ENCODE measurements around the gene SYNE2.
"Not testable (repeated sequence)": the region's sequence is repeated elsewhere in the genome, so short reads cannot be mapped to it uniquely, and the experiment has no call there.

Gene SYNE2

GRCh38 chr14:64196814-64197411, 344.1 kb downstream of the SYNE2 start:
- no peak for DNase-seq (ENCODE audit: low spot score)

GRCh38 chr14:64197996-64198395, 345.2 kb downstream of the SYNE2 start:
- DNase-seq (ENCODE audit: low spot score): no peak

GRCh38 chr14:64198486-64198885, 345.7 kb downstream of the SYNE2 start:
- DNase-seq (ENCODE audit: low spot score): no peak

GRCh38 chr14:64200170-64200569, 347.4 kb downstream of the SYNE2 start:
- DNase-seq (ENCODE audit: low spot score): no peak

GRCh38 chr14:64201296-64201695, 348.5 kb downstream of the SYNE2 start:
- DNase-seq (ENCODE audit: low spot score): no peak

GRCh38 chr14:64201921-64202545, 349.2 kb downstream of the SYNE2 start:
- DNase-seq (ENCODE audit: low spot score): no peak

GRCh38 chr14:64202716-64203115, 349.9 kb downstream of the SYNE2 start:
- no peak for DNase-seq (ENCODE audit: low spot score)

- no peak for DNase-seq (ENCODE audit: low spot score)
Measured at GRCh38 chr14:64203366-64204006, 350.7 kb downstream of the SYNE2 start.

GRCh38 chr14:64208261-64208660, 355.5 kb downstream of the SYNE2 start:
- no peak for DNase-seq (ENCODE audit: low spot score)

- no peak for DNase-seq (ENCODE audit: low spot score)
Measured at GRCh38 chr14:64208981-64209380, 356.2 kb downstream of the SYNE2 start.

GRCh38 chr14:64209444-64210131, 356.8 kb downstream of the SYNE2 start:
- DNase-seq (ENCODE audit: low spot score): no peak

GRCh38 chr14:64210216-64210615, 357.4 kb downstream of the SYNE2 start:
- no peak for DNase-seq (ENCODE audit: low spot score)

GRCh38 chr14:64210912-64211311, 358.1 kb downstream of the SYNE2 start:
- not testable (repeated sequence) for DNase-seq (ENCODE audit: low spot score)

- no peak for DNase-seq (ENCODE audit: low spot score)
Measured at GRCh38 chr14:64212666-64213065, 359.9 kb downstream of the SYNE2 start.

GRCh38 chr14:64213086-64213485, 360.3 kb downstream of the SYNE2 start:
- DNase-seq (ENCODE audit: low spot score): no peak

GRCh38 chr14:64213853-64214570, 361.2 kb downstream of the SYNE2 start:
- DNase-seq (ENCODE audit: low spot score): no peak

GRCh38 chr14:64215274-64215673, 362.5 kb downstream of the SYNE2 start:
- no peak for DNase-seq (ENCODE audit: low spot score)

GRCh38 chr14:64215978-64216377, 363.2 kb downstream of the SYNE2 start:
- no peak for DNase-seq (ENCODE audit: low spot score)

GRCh38 chr14:64217308-64217707, 364.5 kb downstream of the SYNE2 start:
- no peak for DNase-seq (ENCODE audit: low spot score)

GRCh38 chr14:64217834-64218233, 365.0 kb downstream of the SYNE2 start:
- no peak for DNase-seq (ENCODE audit: low spot score)

GRCh38 chr14:64218344-64219240, 365.8 kb downstream of the SYNE2 start:
- DNase-seq (ENCODE audit: low spot score): no peak
